IMR-90 (cell line): ENCODE measurements around the gene TLX1. TPM values are rescaled to one million over a fixed set of nuclear protein-coding genes. Genes with fewer than 3 reads are reported as not detected.

Source experiments
- ATAC-seq: fragments of 200-7000 bp; cut with Tn5 transposase; 2 replicates; pipeline ENCODE4 v1.9.1; 2020; ENCODE audit warnings: low read depth, mild to moderate bottlenecking, moderate library complexity
- BruUV-seq: library from RNA; stranded (reverse); fragments of 400-500 nt; replicated peaks from 2 replicates; lab custom pipeline; 2021; lab: Mats Ljungman, UMichigan
- CTCF ChIA-PET: fragments of 300-600 bp; formaldehyde crosslinking; extraction: SDS; loops from one replicate; lab custom pipeline; 2021; ENCODE audit warnings: antibody characterized with exemption; lab: Yijun Ruan, JAX
- POLR2A ChIA-PET: fragments of 300-600 bp; sonication (Branson Sonifier 250); formaldehyde crosslinking; loops from one replicate; lab custom pipeline; 2022; ENCODE audit warnings: antibody characterized with exemption; ENCODE audit not compliant: unreplicated experiment; lab: Charles Lee
- DNase-seq: peaks from one replicate; pipeline ENCODE4 v3.0.0; 2013
- H2AFZ ChIP-seq: replicated peaks from 2 replicates; pipeline ENCODE3; 2013; ENCODE audit warnings: low read length, mild to moderate bottlenecking; ENCODE audit not compliant: poor library complexity
- H2AK5ac ChIP-seq: 2 replicates; pipeline ENCODE4 v1.6.1; 2013; ENCODE audit warnings: low read depth, low read length, inconsistent platforms
- H2AK9ac ChIP-seq: replicated peaks from 2 replicates; pipeline ENCODE3; 2013; ENCODE audit warnings: mild to moderate bottlenecking, low read depth, low read length, moderate library complexity; ENCODE audit not compliant: poor library complexity
- H2BK120ac ChIP-seq: 2 replicates; pipeline ENCODE4 v1.6.1; 2013; ENCODE audit warnings: low read depth, low read length, inconsistent platforms
- H2BK15ac ChIP-seq: 3 replicates; pipeline ENCODE4 v1.6.1; 2013; ENCODE audit warnings: low read depth, low read length, inconsistent platforms
- H2BK20ac ChIP-seq: 2 replicates; pipeline ENCODE4 v1.6.1; 2013; ENCODE audit warnings: low read depth, mild to moderate bottlenecking, inconsistent platforms, low read length, moderate library complexity
- H2BK5ac ChIP-seq: 2 replicates; pipeline ENCODE4 v1.6.1; 2013; ENCODE audit warnings: mild to moderate bottlenecking, low read depth, low read length, inconsistent platforms; ENCODE audit not compliant: poor library complexity, severe bottlenecking
- H3K14ac ChIP-seq: replicated peaks from 2 replicates; pipeline ENCODE4 v1.6.1; 2013; ENCODE audit warnings: low read depth, low read length, inconsistent platforms
- H3K18ac ChIP-seq: 2 replicates; pipeline ENCODE4 v1.6.1; 2013; ENCODE audit warnings: low read depth, low read length, control low read depth
- H3K23ac ChIP-seq: 2 replicates; pipeline ENCODE4 v1.6.1; 2013; ENCODE audit warnings: low read depth, low read length, inconsistent platforms
- H3K27ac ChIP-seq: 2 replicates; pipeline ENCODE4 v1.5.1; 2013; ENCODE audit warnings: mild to moderate bottlenecking, control low read depth, low read length; ENCODE audit not compliant: insufficient read depth
- H3K27me3 ChIP-seq: 2 replicates; pipeline ENCODE4 v1.6.1; 2013; ENCODE audit warnings: low read length; ENCODE audit not compliant: control insufficient read depth, insufficient read depth
- H3K36me3 ChIP-seq: 2 replicates; pipeline ENCODE4 v1.6.1; 2013; ENCODE audit warnings: low read length, mixed read lengths; ENCODE audit not compliant: control insufficient read depth, insufficient read depth
- H3K4ac ChIP-seq: 2 replicates; pipeline ENCODE4 v1.6.1; 2013; ENCODE audit warnings: low read depth, low read length, inconsistent platforms
- H3K4me1 ChIP-seq: 2 replicates; pipeline ENCODE4 v1.6.1; 2013; ENCODE audit warnings: low read length, mixed read lengths; ENCODE audit not compliant: control insufficient read depth, insufficient read depth
- H3K4me2 ChIP-seq: 2 replicates; pipeline ENCODE4 v1.6.1; 2013; ENCODE audit warnings: low read depth, mild to moderate bottlenecking, control low read depth, low read length, moderate library complexity
- H3K4me3 ChIP-seq: 2 replicates; pipeline ENCODE4 v1.5.1; 2013; ENCODE audit warnings: low read depth, mild to moderate bottlenecking, control low read depth, low read length, moderate library complexity; ENCODE audit not compliant: insufficient read depth
- H3K56ac ChIP-seq: 2 replicates; pipeline ENCODE4 v1.6.1; 2013; ENCODE audit warnings: low read length, inconsistent platforms; ENCODE audit not compliant: insufficient read depth; ENCODE audit errors: extremely low read depth
- H3K79me1 ChIP-seq, 2 experiments: 2 replicates each; pipeline ENCODE4 v1.6.1; 2013; ENCODE audit warnings: low read length in 2 of 2, inconsistent platforms in 1 of 2, low read depth in 1 of 2
- H3K9ac ChIP-seq: 2 replicates; pipeline ENCODE4 v1.6.1; 2013; ENCODE audit warnings: low read depth, low read length, control low read depth
- H3K9me1 ChIP-seq: 2 replicates; pipeline ENCODE4 v1.6.1; 2013; ENCODE audit warnings: low read length, inconsistent platforms; ENCODE audit not compliant: insufficient read depth
- H3K9me3 ChIP-seq: 2 replicates; pipeline ENCODE4 v1.6.1; 2013; ENCODE audit warnings: low read length; ENCODE audit not compliant: control insufficient read depth, insufficient read depth
- H4K20me1 ChIP-seq: 2 replicates; pipeline ENCODE4 v1.6.1; 2013; ENCODE audit warnings: low read length, inconsistent platforms; ENCODE audit not compliant: insufficient read depth
- H4K5ac ChIP-seq: 2 replicates; pipeline ENCODE4 v1.6.1; 2013; ENCODE audit warnings: mild to moderate bottlenecking, low read depth, low read length, control low read depth
- H4K8ac ChIP-seq, 2 experiments: 2 replicates each; pipeline ENCODE4 v1.6.1; 2013; ENCODE audit warnings: low read depth in 2 of 2, low read length in 2 of 2, control low read depth in 1 of 2, inconsistent platforms in 1 of 2
- H4K91ac ChIP-seq: 2 replicates; pipeline ENCODE4 v1.6.1; 2013; ENCODE audit warnings: low read depth, low read length, inconsistent platforms; ENCODE audit not compliant: insufficient read depth
- BHLHE40 ChIP-seq: fragments of 150-350 bp; IDR thresholded peaks from 2 replicates; pipeline ENCODE4 v1.6.1; 2016; ENCODE audit warnings: mild to moderate bottlenecking, low read depth, low read length
- FOS ChIP-seq: fragments of 150-350 bp; IDR thresholded peaks from 2 replicates; pipeline ENCODE4 v1.6.1; 2016; ENCODE audit warnings: low read depth, low read length
- MAFK ChIP-seq: IDR thresholded peaks from 2 replicates; pipeline ENCODE4 v1.6.1; 2012; ENCODE audit warnings: low read depth, low read length, improper control_type of control experiment
- MAZ ChIP-seq: IDR thresholded peaks from 2 replicates; pipeline ENCODE4 v1.6.1; 2012; ENCODE audit warnings: low read depth, mild to moderate bottlenecking, low read length, improper control_type of control experiment, moderate library complexity, borderline replicate concordance
- MXI1 ChIP-seq: IDR thresholded peaks from 2 replicates; pipeline ENCODE4 v1.6.1; 2012; ENCODE audit warnings: low read depth, mild to moderate bottlenecking, low read length, moderate library complexity, borderline replicate concordance
- POLR2A ChIP-seq: IDR thresholded peaks from 2 replicates; pipeline ENCODE4 v1.6.1; 2012; ENCODE audit warnings: mild to moderate bottlenecking, low read depth, low read length
- RAD21 ChIP-seq: IDR thresholded peaks from 2 replicates; pipeline ENCODE4 v1.6.1; 2012; ENCODE audit warnings: low read length, improper control_type of control experiment
- RCOR1 ChIP-seq: IDR thresholded peaks from 2 replicates; pipeline ENCODE4 v1.6.1; 2012; ENCODE audit warnings: mild to moderate bottlenecking, low read length, improper control_type of control experiment; ENCODE audit not compliant: insufficient replicate concordance
- SMC3 ChIP-seq: fragments of 150-350 bp; IDR thresholded peaks from 2 replicates; pipeline ENCODE4 v1.6.1; 2016; ENCODE audit warnings: low read depth, mild to moderate bottlenecking, antibody characterized with exemption, low read length, moderate library complexity
- USF2 ChIP-seq: fragments of 150-350 bp; IDR thresholded peaks from 2 replicates; pipeline ENCODE4 v1.6.1; 2017; ENCODE audit warnings: mild to moderate bottlenecking, antibody characterized with exemption, low read length, low read depth
- WGBS, 2 experiments: methylation state at CpG; one replicate each; pipeline versions ENCODE4 v1.1.5 to v1.1.7; 2013; ENCODE audit warnings: missing lambda C conversion rate in 2 of 2; ENCODE audit not compliant: insufficient read length in 1 of 2; ENCODE audit errors: extremely low coverage in 2 of 2; 5-methylcytosine and 5-hydroxymethylcytosine counted together
- dilution Hi-C: fragments of 300-500 bp; cut with HindIII; formaldehyde crosslinking; loops from one replicate; pipeline ENCODE4 v1.14.3; 2018; ENCODE audit warnings: low sequenced_read_pairs; ENCODE audit not compliant: unreplicated experiment
- in situ Hi-C: fragments of 300-500 bp; cut with MboI; formaldehyde crosslinking; loops from 3 replicates; pipeline ENCODE4 v1.14.3; 2019; ENCODE audit warnings: low sequenced_read_pairs, inconsistent platforms, mixed read lengths
- intact Hi-C: fragments of 100-400 bp; cut with micrococcal nuclease; formaldehyde crosslinking; loops from 2 replicates; pipeline ENCODE4 v1.10.0; 2022
- polyA plus RNA-seq, 3 experiments: library from polyadenylated mRNA; depleted of rRNA; stranded (reverse); fragments of >200 nt; gene quantifications; 2 replicates each; pipeline ENCODE4 v1.2.3, GENCODE V29; 2012; ENCODE audit warnings: low replicate concordance in 1 of 3
- total RNA-seq: library from RNA; depleted of rRNA; stranded (reverse); fragments of >200 nt; gene quantifications from 2 replicates; pipeline ENCODE4 v1.2.3, GENCODE V29; 2012

The TLX1 gene
- total and polyA plus RNA-seq, 2 of the 4 experiments (the other 2 are of a cell fraction): not detected

GRCh38 chr10:101121654-101122031 lies 9.5 kb upstream of the TLX1 start:
- Histone ChIP-seq H3K36me3 (no peaks in the 10 kb centered on the region), H2AK5ac (no peak overlapping the region), H3K4me2 (peak overlapping the region; percentile 77), H3K4me3 (no peak overlapping the region), H3K27me3 (peaks cover 91% of the 10 kb centered on the region), H4K91ac (no peak overlapping the region), H4K8ac (no peak overlapping the region), H3K4me1 (no peaks in the 10 kb centered on the region), H4K5ac (no peak overlapping the region), H3K27ac (no peak overlapping the region), H3K9me3 (peaks cover 2% of the 10 kb centered on the region; the same call in 1 of the 2 replicates), H2BK15ac (no peak overlapping the region), H2BK20ac (no peak overlapping the region), H4K20me1 (0 out of 2 replicates have a peak, but pooled peaks cover 5% of the 10 kb centered on the region), H3K9ac (no peak overlapping the region), H2AFZ (peak overlapping the region; percentile 88), H3K9me1 (0 out of 2 replicates have a peak, but pooled peaks cover 5% of the 10 kb centered on the region), H2AK9ac (no peak overlapping the region), H3K56ac (no peak overlapping the region), H3K79me1 (no peaks in the 10 kb centered on the region), H3K14ac (no peak overlapping the region), H3K23ac (peak overlapping the region; percentile 51; the same call in 1 of the 2 replicates), H3K4ac (no peak overlapping the region), H2BK5ac (no peak overlapping the region), H2BK120ac (no peak overlapping the region), H3K18ac (no peak overlapping the region)
- ChIA-PET CTCF (interaction anchor here (1.0 to 1.1 kb wide), 2 partner anchors 21 to 27 kb away, joined by 3 read pairs; no protein-coding TSS in a partner anchor), POLR2A (no interaction called here)
- 20% methylated on average over 1 of the region's 15 CpGs; no CpG with 5 or more reads in 1 of the 2 experiments for WGBS, 2 experiments
- dilution Hi-C loops (no loop called here), intact Hi-C loops (no loop called here), in situ Hi-C loops (no loop called here)
- no peak for TF ChIP-seq RCOR1
- TF ChIP-seq FOS: no peak
- TF ChIP-seq USF2: no peak
- TF ChIP-seq RAD21: no peak
- TF ChIP-seq MAZ: no peak
- no peak for TF ChIP-seq MAFK
- no peak for TF ChIP-seq SMC3
- TF ChIP-seq BHLHE40: no peak
- no peak for TF ChIP-seq MXI1
- TF ChIP-seq POLR2A: no peak
- no TSS peak for BruUV-seq
- ATAC-seq: 0 out of 2 replicates have a peak, but pooled peaks have one; percentile 9
- no peak for DNase-seq
